ENCODE measurements around the gene EPG5.
A peak's percentile ranks its signal among the peaks of the same experiment; 100 is the strongest.
"Not testable (repeated sequence)": the region's sequence is repeated elsewhere in the genome, so short reads cannot be mapped to it uniquely, and the experiment has no call there.

Gene EPG5

DNA sequence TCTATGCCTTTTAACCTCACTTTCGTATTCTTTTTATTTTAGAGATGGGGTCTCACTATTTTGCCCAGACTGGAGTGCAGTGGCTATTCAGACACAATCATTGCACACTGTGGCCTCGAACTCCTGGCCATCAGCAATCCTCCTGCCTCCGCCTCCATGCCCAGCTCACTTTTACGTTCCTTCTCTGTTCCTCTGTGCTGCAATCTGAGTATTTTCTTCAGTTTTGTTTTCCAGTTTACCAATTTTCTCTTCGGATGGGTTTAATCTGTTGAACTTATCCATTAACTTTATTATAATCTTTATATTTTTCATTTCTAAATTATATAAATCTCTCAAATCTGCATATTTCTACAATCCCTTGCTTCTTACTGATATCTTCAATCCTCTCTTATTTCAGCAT lies 103.0 kb downstream of the EPG5 start:
- no peak for DNase-seq

DNA sequence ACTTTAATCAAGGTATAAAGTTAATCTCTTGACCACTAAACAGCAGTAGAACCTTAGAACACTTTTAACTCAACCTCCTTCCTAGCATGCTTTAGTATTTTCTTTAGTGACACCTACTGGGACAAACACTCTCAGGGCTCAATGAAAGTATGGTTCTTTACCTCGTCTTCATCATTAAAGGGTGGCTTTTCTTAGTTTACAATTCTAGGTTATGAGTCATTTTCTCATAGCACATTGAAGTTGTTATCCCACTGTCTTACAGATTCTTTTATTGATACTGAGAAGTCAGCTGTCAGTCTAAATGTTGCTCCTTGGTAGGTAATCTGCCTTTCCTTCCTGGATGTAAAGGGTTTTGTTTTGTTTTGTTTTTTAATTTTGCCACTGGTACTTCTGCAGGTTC lies 103.7 kb downstream of the EPG5 start:
- DNase-seq = no peak

DNA sequence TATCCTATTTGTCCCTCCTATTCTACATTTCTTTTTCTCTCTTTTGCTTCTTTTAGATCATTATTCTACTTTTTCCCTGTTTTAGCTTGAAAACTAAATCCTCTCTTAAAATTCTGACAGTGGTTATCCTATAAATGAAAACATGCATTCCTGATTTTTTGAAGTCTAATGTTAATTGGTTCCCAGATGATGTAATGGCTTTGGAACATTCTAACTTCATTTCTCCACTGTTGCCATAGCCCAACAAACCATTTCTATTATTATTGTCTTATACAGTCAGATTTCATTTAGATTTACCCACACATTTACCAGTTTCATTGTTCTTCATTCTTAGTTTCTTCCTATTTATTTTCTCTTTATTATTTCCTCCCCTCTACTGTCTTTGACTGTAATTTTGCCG lies 105.2 kb downstream of the EPG5 start:
- DNase-seq = no peak

DNA sequence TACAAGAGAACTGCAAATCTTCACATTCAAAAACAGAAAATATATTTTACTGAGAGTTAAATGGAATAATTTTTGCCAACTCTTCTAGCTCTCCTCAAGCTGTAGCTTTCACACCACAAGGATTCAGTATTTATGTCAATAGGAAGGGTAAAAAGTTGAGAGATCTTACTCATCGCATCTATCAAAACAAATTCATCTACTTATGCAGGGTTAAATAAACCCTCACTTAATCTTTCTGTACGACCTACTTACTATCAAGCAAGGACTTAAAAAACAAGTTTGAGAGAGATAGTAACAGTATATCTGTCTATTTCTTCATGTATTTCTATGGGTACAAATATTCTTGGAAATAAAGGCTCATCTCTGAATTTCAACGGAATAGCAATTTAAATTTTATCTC lies 106.2 kb downstream of the EPG5 start:
- DNase-seq = no peak

DNA sequence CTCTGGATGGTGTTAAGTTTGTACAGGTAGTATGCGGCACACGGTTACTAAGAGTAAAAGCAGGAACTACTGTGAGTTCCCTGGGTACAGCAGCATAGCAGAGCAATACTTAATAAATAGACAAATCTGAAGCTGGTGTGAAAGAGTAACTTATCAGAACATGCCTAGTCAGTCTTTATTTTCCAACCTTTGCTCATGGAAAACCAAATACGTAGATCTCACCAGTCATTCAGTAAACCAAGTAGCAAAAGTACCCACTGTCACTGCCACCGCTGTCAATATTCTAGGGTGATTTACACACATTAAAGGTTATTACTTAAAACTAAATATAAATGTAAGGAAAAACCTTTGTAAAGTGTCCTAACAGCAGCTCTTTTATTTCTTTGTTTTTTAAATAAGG lies 106.6 kb downstream of the EPG5 start:
- no peak for DNase-seq

DNA sequence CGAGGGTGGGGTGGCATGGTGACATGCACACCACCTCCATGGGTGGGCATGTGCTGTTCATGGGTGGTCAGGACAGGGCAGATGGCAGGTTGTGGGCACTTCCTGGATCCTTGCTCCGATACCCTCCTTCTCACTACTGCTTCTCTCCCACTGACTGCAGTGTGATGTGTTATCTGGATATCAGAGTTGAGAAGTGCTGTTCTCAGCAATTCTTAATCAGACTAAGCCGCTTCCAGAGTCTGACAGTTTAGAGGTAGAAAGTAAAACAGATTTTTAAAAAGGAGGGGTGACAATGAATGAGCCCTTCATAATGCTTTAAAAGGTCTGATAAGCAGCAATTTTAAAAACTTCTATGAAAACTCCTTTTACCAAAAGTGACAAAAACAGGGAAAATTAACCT lies 107.8 kb downstream of the EPG5 start:
- DNase-seq = no peak

DNA sequence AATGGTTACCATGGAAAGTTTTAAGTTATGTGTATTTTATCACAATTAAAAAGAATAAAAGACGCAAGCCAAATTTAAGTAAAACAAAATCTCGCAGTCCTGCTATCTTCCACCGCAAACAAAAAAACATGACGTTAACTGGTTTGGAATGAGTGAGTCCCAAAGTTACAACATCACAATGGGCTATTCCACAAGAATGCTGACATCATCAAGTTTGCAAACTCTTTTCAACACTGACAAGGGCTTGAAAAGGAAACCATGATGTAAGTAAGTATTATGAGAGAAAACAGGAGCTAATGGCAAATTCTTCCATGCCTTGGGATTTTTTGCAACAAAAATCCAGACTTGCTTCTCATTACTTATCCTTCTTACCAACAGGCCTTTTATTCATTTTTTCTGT lies 110.6 kb downstream of the EPG5 start:
- DNase-seq = no peak

DNA sequence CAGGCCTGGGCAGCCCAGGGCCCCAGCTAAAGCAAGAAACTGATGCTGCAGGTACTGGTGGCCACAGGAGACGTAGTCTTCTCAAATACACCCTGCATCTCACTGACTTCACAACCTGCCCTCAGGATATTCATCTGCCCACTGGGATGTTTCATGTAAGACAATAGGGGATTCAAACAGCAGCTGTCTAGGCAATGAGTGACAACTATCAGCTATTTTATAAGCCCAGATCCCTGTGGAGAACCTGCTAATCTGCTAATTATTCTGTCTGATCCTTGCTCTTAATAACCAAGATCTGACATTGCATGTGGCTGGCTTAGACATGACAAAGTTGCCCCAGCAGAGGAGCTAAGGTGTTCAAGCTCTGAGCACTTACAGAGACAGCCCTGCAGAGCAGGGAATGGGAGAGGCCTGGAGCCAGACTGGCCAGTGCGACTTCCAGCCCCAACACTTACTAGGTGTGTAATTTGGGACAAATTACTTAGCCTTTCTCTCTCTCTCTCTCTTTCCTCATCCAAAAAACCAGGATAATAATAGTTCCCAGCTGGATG lies 113.0 kb downstream of the EPG5 start:
- DNase-seq = no peak

DNA sequence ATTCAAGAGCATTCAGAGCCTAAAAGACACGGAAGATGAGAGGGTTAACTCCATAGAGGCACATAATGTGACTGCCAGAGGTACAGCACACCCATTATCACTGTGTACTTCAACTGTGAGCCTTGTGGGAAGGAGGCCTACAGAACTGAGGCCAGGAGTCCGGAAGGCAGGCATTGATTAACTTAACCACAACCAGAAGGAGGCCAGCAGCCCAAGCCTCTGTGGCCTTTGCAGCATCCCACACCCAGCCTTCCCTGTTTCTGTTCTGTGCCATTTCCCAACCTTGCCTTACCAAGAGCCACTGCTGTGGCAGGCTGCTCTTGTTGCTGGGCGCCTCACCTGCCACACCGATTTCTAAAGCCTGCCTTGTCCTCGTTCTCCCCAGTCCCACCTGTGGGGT lies 114.5 kb downstream of the EPG5 start:
- no peak for DNase-seq

DNA sequence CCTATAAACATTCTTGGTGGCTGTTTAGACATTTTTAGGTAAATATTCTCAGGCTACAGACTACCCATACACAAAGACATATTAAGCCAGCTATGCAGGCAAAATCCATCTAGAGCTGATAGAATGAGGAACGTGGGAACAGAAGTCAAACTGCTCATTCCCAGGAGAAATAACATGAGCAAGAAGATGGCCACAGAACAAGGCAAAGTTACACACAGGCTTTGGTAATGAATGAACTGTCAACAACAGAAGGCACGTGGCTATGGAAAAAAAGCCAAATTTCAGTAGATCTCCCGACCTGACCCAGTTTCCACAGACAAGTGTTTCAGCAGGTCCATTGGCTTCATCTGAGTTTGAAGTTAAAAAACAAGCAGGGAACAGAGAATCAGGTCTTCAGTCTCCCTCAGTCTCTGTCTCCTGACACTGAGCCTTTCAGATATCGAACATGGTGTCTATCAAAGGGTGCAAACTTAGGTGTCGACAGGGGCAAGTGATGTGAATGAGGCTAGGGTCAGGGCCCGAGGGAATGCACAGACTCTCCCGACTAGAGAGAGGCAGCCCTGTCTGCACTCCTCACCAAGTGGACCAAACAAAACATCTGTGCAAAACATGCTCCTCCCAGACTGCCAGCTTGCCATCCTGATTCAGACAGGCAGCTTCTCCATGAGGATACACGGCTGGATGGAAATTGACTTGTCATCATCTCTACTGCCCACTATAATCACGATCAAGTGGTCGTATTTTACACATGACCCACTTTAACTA lies 115.8 kb downstream of the EPG5 start:
- DNase-seq = no peak

DNA sequence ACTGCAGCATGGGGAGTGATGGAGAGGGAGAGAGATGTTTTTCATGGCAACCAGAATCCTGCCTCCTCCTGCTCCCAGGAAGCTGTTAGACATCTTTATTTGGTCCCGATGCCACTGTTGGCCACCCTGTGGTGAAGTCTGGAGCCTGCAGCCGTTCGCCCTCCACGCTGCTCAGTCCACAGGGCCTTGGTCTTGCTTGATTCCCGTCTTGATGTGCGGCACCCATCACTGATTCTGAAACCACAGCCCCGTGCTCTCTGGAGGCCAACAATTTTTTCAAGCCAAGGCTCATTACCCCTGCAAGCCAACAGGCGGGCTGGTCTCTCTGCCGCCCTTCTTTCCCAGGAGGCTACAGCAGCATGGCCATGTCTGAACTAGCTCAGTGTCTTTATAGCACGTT lies 117.1 kb downstream of the EPG5 start:
- DNase-seq = no peak

DNA sequence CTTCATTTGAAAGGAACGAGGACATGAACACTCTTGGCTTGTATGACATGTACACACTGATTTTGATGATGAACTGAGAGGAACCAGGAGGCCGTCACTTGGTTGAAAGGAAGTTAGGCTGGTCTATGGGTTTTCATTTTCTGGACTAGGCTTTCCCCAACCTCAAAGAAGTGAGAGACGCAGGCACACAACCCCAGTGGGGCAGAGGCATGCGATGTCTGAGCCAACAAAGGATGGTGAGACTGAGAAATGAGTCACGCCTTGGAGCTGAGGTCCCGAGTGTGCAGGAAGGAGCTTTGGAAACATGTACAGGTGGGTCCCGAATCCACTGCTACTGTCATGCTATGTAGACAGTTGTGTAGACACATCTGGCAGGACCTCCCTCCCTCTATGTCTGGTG lies 117.6 kb downstream of the EPG5 start:
- no peak for DNase-seq

DNA sequence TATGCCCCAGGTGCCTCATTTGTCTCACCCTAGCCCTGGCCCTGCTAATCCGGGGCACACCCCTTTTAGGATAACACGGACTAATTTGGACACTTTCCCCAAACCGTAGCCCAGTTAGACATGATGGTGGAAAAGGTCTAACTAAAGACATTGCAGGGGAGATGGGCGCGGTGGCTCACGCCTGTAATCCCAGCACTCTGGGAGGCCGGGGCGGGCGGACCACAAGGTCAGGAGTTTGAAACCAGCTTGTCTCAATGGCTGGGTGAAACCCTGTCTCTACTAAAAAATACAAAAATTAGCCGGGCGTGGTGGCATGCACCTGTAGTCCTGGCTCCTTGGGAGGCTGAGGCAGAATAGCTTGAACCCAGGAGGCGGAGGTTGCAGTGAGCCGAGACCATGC lies 118.5 kb downstream of the EPG5 start:
- DNase-seq = not testable (repeated sequence)

DNA sequence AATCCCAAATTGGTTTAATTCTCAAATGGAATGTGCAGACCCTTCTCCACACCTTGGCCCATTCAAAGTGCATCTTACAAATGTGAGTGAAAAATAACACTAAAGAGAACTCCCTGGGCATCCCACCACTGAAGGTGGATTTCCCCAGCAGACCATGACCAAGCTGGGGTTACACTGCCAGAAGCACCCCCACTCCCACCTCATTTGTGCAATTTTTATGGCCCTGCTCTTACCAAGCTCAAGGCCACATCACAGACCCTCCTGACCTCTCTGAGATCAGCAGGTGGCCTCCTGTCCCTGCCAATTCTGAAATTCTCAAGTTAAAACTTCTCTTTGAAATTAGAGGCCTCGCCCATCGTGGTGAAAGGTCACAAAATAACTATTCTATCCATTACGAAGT lies 120.0 kb downstream of the EPG5 start:
- DNase-seq = no peak

DNA sequence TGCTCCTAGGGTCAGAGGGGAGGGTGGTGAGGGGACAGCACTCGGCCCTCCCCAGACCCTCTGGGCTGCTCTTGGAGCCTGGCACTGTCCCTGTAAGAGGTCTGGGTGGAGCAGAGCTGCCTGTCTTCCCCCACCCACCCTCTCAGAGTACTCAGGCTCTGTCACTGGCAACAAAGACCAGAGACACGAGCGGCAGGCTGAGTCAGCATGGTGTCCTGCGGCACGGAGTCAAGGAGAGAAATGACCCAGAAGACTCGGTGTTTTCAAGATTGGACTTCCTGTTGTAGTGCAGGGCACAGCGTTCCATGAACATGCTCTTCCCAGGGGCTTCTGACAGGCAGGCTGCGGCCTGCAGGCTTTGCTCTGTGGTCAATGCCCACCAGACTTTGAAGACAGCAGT lies 121.7 kb downstream of the EPG5 start:
- no peak for DNase-seq

DNA sequence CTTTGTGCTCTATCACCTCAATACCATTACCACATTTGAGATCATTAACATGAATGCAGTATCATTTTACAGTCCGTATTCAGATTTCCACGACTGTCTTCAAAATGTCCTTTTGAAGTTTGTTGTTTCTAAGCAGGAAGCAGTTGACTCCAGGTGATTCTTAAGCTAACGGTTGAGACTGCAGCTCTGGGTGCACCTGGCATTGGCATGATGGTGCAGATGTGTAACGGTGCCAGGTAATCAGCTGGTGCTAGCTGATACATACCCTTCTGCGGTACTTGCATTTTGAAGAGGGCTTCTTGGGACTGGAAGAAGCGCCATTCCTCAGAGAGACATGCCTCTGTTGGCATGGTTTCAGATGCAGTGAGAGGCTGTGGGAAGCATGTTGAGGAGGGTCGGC lies 122.2 kb downstream of the EPG5 start:
- DNase-seq = no peak

DNA sequence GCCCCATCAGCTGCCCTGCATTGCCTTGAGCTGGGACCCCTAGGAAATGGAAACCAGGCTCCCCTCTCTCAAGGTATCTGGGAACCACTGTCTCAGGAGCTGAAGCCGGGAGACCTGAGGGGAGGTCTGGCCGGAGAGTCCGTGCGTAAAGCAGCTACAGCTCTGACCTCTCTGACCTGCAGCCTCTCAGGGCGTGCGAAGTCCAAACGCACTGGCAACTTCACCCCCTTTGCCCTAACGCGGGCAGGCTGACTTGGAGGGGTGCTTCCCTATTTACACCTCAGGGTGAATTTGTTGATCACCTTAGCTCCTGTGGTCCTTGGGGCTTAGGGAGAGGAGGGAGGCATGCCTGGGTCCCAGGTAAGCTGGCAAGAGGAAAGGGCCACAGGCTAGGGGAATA lies 124.1 kb downstream of the EPG5 start:
- DNase-seq = no peak

DNA sequence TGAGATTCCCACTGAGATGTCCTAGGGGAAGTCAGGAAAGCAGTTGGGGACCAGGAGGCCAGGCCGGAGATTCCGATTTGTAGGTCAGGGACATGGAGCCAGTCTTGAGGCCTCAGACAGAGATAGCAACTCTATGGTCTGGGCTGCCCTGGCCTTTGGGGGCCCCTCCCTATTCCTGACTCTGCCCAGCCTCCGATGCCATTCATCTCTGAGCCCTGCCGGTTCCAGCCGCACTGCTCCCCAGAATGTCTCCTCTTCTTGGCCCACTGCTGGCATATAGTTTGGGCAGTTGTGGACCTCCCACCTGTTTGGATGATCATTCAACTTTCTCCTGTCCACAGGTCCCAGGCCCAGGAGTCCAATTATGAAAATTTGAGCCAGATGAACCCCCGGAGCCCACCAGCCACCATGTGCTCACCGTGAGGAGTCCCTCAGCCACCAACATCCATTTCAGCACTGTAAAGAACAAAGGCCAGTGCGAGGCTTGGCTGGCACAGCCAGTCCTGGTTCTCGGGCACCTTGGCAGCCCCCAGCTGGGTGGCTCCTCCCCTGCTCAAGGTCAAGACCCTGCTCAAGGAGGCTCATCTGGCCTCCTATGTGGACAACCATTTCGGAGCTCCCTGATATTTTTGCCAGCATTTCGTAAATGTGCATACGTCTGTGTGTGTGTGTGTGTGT lies 125.2 kb downstream of the EPG5 start:
- DNase-seq = no peak

DNA sequence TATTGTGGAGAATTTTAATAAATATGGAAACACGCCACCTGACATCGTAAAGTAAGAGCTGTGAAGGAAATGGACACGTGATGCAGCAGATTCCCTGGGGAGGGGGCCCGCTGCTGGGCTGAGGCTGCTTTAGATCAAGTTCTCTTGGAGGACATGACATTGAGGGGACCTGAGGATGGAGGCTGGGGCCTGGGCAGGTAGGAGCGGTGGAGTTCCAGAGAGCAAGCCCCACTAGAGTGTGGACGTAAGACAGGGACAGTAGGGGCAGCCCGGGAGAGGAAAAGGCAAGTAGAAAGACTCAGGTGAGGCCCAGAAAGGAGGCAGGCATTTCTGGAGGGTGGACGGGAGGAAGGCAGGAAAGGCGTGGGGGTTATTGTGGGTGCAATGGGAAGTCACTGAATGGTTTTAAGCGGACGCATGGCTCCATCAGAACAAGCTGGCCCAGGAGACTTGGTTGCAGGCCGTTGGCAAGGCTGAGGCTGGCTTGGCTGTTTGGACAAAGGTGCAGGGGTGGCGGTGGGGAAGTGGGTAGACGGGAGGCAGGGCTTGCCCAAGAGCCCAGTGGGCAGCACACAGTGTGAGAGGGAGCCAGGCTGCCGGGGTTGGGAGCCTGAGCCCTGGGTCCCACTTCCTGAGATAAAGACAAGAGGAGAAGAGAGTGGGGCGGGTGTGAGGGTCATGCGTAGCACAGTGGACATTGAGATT lies 125.9 kb downstream of the EPG5 start:
- no peak for DNase-seq

DNA sequence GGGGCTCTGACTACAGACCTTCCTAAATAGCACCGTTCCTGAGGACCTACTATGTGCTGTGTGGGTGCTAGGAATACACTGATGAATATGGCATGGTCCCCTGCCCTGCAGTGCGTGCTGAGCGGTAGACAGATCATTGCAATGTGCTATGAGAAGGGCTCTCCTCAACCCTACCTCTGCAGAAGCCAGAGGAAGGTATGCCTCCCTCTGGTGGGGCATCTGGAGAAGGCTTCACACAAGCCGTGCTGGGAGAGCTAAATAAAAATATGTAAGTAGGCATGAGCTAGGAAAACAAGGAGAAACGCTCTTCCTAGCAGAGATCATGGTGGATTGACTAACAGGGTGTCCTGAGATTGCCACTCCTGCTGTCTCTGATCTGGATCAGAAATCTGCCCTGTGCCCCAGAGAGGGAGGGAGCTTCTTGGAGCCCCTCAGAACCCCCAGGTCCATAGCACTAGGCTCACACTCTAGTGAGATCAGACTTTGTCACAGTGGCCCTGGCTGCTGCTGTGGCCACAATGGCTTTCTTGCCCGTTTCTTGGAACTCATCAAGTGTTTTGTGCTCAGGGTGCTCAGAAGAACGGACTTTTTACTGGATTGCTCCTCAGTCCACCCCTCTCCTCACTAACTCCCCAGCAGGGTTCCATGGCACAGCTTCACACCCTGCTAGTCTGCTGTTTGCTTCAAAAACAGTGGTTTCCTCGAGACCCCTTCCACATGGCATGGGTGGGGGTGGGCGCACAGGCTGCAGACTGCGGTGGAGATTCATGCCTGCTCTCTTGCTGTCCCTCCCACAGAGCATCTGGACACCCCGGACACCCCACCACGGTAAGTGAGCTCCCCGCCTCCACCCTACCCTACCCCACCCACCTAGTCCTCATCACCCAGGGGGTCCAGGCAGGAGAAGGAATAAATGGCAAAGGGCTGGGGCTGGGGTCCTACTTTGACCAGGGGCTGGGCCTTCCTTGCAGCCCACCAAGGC lies 127.4 kb downstream of the EPG5 start:
- peak in 4 of 6 experiments; percentile 6 to 21 (median 14) for DNase-seq

DNA sequence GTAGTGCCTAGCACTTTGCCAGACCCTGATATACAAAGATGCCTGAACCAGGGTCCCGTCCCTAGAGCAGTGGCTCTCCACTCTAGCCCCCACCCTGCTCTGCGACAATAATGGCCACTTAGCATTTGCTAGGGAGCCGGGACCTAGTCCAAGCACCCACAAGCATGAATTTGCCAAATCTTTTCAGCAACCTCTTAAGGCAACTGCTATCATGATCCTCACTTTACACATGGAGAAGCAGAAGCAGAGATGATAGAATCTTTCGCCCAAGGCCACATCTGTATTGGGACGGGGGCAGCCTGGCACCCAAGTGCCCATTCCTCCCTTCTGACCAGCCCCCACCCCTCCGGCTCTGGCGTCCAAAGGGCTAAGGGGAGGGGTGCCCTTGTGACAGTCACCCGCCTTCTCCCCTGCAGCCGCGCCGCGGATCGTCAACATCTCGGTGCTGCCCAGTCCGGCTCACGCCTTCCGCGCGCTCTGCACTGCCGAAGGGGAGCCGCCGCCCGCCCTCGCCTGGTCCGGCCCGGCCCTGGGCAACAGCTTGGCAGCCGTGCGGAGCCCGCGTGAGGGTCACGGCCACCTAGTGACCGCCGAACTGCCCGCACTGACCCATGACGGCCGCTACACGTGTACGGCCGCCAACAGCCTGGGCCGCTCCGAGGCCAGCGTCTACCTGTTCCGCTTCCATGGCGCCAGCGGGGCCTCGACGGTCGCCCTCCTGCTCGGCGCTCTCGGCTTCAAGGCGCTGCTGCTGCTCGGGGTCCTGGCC lies 128.6 kb downstream of the EPG5 start:
- DNase-seq = peak in 1 of 6 experiments; percentile 10

Measured in stimulated activated naive CD4-positive, alpha-beta T cell (primary cell).